Measurements from ENCODE around the gene PLG. TPM values are rescaled to one million over a fixed set of nuclear protein-coding genes. Genes with fewer than 3 reads are reported as not detected.
"Not testable (repeated sequence)": the region's sequence is repeated elsewhere in the genome, so short reads cannot be mapped to it uniquely, and the experiment has no call there.

The PLG gene
- total RNA-seq, 1 donor from 2014 or later: not detected

DNA sequence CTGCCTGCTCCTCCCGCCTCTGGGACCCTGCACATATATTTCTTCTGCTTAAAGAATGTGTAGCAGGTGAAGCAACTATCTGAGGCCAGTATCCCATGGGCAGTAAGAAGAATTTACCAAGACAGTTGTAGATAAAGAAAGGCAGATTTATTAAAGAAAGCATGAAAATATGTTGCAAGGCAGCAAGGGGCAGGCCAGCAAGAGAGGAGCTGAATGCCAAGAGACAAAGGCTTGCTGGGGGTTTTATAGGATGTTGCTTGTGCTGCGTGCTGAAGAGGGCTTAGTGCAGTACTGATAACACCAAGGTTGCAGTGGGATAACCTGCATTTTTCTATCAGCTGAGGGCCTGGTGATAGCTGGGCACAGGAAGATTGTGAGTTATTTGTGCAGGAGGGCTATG, 6.4 kb upstream of the PLG start:
- intact Hi-C loops (cut with DNase I); DNase-seq (ENCODE audit: missing footprints); ATAC-seq: not testable (repeated sequence)

- DNase-seq (ENCODE audit: missing footprints); ATAC-seq; intact Hi-C loops (cut with DNase I): not testable (repeated sequence)
Observed at GRCh38 chr6:160696884-160697283, 5.2 kb upstream of the PLG start.

GRCh38 chr6:160697826-160698225, 4.2 kb upstream of the PLG start:
- DNase-seq (ENCODE audit: missing footprints): no peak
- no peak for ATAC-seq
- intact Hi-C loops (cut with DNase I): no loop called here

- DNase-seq (ENCODE audit: missing footprints); ATAC-seq; intact Hi-C loops (cut with DNase I): not testable (repeated sequence)
Observed at GRCh38 chr6:160704688-160705087, 2.6 kb downstream of the PLG start.

DNA sequence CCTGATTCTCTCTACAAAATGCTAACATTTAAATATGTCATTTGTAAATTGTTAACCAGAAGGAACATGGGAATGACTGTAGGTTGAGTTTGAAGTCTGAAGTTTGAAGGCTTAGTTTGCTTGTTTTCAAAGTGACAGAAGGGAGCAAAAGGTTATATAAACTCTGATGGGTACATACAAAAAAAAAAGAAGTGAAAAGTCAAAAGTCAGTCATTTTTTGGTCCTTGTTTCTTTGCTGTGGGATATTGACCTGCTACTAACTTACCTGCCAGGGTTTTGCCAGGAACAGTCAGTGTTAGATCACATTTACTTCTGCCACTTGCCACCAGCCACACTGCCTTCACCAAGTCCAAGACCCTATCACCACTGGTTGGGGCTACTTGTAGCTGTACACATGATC, 6.9 kb downstream of the PLG start:
- DNase-seq (ENCODE audit: missing footprints); ATAC-seq; intact Hi-C loops (cut with DNase I): not testable (repeated sequence)

- ATAC-seq (no peak), DNase-seq (ENCODE audit: missing footprints) (no peak)
- intact Hi-C loops (cut with DNase I): no loop called here
Observed at GRCh38 chr6:160714731-160715316, 12.8 kb downstream of the PLG start.

DNA sequence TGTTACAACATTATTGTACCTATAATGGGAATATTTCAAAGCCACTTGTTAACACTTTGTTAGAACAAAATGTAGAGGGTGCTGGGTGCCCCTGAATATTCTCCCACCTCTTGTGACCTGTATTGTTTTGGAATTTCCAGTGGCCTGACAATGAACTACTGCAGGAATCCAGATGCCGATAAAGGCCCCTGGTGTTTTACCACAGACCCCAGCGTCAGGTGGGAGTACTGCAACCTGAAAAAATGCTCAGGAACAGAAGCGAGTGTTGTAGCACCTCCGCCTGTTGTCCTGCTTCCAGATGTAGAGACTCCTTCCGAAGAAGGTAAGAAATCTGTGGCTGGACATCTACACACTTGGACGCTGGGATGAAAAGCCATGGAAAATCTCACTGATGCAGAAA, 28.9 kb downstream of the PLG start:
- DNase-seq (ENCODE audit: missing footprints): no peak
- no peak for ATAC-seq
- intact Hi-C loops (cut with DNase I): no loop called here

DNA sequence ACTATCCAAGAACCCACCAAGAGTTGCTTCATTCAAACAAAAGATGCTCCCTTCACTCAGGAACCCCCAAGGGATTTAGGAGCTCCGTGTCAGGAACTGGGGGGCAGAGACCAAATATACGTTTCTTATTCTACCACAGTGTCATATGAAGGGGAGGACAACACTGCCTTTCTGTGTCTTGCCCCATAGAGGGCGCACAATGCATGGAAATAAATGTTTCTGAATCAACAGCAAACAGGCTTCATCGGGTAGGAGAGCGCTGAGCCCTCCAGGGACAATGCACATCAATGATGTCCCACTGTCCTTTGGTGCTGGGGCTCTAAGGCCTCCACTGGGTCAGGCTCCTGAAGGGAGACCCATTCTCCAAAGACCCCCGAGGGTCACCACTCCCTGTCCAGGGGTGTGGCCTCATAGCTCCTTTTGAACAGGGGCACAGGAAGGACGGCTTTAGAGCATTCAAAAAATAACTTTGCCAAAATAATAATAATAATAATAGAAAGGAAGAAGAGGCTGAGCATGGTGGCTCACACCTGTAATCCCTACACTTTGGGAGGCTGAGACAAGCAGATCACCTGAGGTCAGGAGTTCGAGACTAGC, 31.1 kb downstream of the PLG start:
- ATAC-seq (no peak), DNase-seq (ENCODE audit: missing footprints) (no peak)
- intact Hi-C loops (cut with DNase I): no loop called here

DNA sequence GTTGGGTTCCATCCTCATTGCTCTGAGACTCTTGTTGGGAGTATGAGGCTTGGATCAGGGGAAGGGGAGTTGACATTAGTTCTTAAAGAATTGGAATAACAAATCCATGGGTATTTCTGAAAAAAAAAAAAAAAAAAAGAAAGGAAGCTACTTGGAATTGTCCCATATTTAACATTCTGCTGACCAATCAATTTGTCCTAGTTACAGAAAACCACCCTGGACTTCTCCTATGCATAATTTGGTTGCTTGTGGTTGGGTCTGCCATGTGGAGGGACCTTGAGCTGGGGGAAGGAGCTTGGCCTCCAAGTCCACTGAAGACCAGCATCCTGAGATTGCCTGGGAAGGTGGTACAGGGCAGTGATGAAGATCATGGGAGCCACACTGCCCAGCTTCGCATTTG, 32.6 kb downstream of the PLG start:
- intact Hi-C loops (cut with DNase I): loop anchor here (2.0 kb wide), 1 partner anchor 638 kb away; no protein-coding TSS in a partner anchor
- no peak for DNase-seq (ENCODE audit: missing footprints)

GRCh38 chr6:160735523-160735922, 33.5 kb downstream of the PLG start:
- intact Hi-C loops (cut with DNase I): loop anchor here (2.0 kb wide), 1 partner anchor 637 kb away; no protein-coding TSS in a partner anchor
- no peak for DNase-seq (ENCODE audit: missing footprints)
- ATAC-seq: no peak

More for the DNA sequence above, 32.6 kb downstream of the PLG start:
- no peak for ATAC-seq

DNA sequence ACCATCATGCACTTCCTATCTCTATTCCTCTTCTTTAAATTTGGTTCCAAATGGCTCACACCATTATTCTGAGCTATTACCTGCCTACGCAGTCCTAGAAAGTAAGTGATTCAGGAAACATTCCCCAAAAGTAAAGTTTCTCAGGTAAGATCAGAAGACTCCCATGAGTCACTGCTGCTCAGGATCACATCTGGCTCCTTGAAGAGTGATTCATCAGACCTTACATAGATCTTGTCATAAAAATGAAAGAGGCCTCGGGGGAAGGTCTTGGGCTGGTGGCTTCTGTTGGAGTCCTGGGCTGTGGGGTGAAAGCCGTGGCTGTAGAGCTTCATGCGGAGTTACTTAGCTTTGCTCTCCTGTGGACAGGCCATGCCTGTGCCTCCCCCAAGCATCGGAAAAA, 35.9 kb downstream of the PLG start:
- ATAC-seq (no peak), DNase-seq (ENCODE audit: missing footprints) (no peak)
- intact Hi-C loops (cut with DNase I): no loop called here

DNA sequence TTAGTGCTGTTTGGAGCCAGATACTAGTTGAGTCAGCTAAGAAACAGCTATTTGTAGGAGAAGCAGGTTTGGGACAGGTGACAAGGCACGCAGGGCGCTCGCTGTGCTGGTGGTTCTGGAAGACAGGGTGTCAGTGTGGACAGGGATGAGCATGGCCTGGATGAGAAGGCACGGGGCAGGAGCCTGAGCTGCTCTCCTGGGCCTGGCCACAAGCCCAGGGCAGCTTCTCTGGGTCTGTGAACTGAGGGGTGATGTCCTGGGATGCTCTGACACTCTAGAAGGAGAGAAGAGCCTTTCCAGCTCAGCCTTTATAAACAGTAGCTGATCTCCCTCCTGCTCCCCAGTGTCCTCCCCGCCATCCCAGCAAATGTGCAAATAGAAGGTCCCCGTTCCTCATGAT, 37.9 kb downstream of the PLG start:
- ATAC-seq: no peak
- intact Hi-C loops (cut with DNase I): no loop called here
- no peak for DNase-seq (ENCODE audit: missing footprints)

DNA sequence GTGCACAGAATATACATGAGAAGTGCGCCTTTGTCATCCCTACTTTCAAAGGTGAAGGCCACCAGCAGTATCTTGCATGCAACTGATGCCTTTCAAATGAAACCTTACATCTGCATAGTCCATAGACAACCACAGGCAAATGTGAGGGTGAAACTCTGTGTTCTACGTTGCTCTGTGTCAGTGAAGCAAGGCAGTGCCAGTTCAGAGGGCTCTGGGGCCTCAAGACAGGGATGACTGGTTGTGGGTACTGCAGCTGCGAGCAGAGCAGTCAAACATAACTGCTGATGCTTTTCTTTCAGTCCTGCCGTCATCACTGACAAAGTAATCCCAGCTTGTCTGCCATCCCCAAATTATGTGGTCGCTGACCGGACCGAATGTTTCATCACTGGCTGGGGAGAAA, 39.0 kb downstream of the PLG start:
- intact Hi-C loops (cut with DNase I); ATAC-seq; DNase-seq (ENCODE audit: missing footprints): not testable (repeated sequence)

GRCh38 chr6:160742090-160742489, 40.0 kb downstream of the PLG start:
- intact Hi-C loops (cut with DNase I): no loop called here
- no peak for ATAC-seq
- DNase-seq (ENCODE audit: missing footprints): no peak

- ATAC-seq: no peak
- intact Hi-C loops (cut with DNase I): no loop called here
- DNase-seq (ENCODE audit: missing footprints): no peak
Observed at GRCh38 chr6:160750276-160750689, 48.2 kb downstream of the PLG start.

DNA sequence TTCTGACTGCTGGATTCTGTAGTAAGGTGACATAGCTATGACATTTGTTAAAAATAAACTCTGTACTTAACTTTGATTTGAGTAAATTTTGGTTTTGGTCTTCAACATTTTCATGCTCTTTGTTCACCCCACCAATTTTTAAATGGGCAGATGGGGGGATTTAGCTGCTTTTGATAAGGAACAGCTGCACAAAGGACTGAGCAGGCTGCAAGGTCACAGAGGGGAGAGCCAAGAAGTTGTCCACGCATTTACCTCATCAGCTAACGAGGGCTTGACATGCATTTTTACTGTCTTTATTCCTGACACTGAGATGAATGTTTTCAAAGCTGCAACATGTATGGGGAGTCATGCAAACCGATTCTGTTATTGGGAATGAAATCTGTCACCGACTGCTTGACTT, 51.2 kb downstream of the PLG start:
- ATAC-seq; DNase-seq (ENCODE audit: missing footprints); intact Hi-C loops (cut with DNase I): not testable (repeated sequence)

DNA sequence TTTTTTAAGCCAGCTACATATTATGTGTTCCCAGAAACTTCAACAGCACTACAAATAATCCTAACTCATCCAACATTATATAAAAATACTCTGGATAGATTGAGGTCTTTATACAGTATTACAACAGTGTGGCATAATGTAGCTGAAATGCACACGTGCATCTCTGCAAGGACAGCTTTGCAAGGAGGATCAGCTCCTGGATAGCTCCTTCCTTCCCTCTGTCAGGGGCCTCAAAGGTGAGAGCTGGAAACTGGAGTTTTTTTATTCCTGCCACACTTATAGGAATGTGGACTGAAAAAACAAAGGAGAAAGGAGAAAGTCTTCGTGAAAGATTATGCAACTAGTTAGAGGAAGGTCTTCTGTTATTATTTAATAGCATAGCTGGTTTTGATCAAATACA, 53.1 kb downstream of the PLG start:
- DNase-seq (ENCODE audit: missing footprints): no peak

DNA sequence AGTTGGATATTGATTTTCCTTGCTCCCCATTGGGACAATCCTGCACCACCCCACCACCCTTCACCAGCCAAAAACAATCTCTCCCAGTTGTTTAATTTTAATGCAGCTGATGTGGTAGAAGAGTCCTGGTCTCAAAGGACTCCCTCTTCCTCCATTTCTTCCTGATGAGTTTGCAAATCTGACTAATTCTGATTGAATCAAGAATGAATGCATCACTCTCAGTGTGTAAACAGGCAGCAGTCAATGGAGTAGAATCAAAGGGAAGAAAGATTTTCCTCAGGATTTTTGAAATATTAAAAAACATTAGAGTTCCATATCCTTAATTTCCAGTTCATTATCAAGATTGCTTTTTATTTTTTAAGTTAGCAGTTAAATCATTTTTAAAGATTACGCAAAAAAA, 54.0 kb downstream of the PLG start:
- ATAC-seq (no peak), DNase-seq (ENCODE audit: missing footprints) (no peak)
- intact Hi-C loops (cut with DNase I): no loop called here

More for the DNA sequence above, 53.1 kb downstream of the PLG start:
- ATAC-seq: no peak
- intact Hi-C loops (cut with DNase I): no loop called here

DNA sequence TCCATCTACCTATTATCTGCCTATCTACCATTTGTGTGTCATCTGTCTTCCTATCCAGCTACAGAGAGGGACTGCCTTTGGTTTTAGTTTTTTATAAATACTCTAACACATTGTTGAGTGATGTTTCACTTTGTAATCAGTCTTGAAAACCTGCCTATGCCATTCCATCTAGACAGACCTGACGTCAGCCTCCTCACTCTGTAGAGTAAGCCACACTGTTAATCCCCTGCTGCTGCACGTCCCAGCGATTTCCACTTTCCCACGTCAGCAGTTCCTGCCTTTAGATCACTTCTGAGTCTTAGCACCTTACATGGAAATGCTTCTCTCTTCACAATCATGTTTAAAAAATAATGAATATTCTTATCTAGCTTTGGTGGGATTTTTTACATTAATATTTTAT, 54.8 kb downstream of the PLG start:
- no peak for ATAC-seq

DNA sequence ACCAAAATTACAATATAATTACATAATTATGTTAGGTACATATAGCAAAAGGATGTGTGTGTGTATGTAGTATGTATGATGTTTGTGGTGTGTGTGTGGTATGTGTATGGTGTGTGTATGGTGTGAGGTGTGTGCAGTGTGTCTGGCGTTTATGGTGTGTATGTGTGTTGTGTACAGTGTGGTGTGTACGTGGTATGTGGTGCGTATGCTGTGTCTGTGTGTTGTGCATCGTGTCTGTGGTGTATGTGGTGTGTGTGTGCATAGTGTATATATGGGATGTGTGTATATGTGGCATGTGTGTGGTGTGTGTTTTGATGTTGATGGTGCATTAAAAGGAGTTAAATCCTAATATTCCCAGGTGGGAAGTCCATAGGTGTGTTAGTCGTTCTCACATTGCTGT, 62.8 kb downstream of the PLG start:
- DNase-seq (ENCODE audit: missing footprints): no peak
- intact Hi-C loops (cut with DNase I): no loop called here

More for the DNA sequence above, 54.8 kb downstream of the PLG start:
- intact Hi-C loops (cut with DNase I): no loop called here
- no peak for DNase-seq (ENCODE audit: missing footprints)

GRCh38 chr6:160765412-160765811, 63.4 kb downstream of the PLG start:
- ATAC-seq: no peak
- DNase-seq (ENCODE audit: missing footprints): no peak
- intact Hi-C loops (cut with DNase I): no loop called here

More for the DNA sequence above, 62.8 kb downstream of the PLG start:
- no peak for ATAC-seq
